Mammary epithelial cell (primary cell): Measurements from ENCODE around the gene CYP27A1.

Experiments
- EZH2 ChIP-seq: IDR thresholded peaks from 2 replicates; pipeline ENCODE4 v1.6.1; 2012; ENCODE audit warnings: low read length, inconsistent platforms, borderline replicate concordance
- TF ChIP-seq, protein P1 (sequence below), 2 donors: IDR thresholded peaks in 1 of 2; conservative IDR thresholded peaks in 1 of 2; 2 replicates each; pipeline ENCODE4 v1.5.1; 2011 to 2012; ENCODE audit warnings: inconsistent platforms in 2 of 2, low read length in 2 of 2, mild to moderate bottlenecking in 2 of 2, control low read depth in 1 of 2, low read depth in 1 of 2; ENCODE audit not compliant: insufficient read depth in 1 of 2; ENCODE audit errors: extremely low read depth in 1 of 2

DNA sequence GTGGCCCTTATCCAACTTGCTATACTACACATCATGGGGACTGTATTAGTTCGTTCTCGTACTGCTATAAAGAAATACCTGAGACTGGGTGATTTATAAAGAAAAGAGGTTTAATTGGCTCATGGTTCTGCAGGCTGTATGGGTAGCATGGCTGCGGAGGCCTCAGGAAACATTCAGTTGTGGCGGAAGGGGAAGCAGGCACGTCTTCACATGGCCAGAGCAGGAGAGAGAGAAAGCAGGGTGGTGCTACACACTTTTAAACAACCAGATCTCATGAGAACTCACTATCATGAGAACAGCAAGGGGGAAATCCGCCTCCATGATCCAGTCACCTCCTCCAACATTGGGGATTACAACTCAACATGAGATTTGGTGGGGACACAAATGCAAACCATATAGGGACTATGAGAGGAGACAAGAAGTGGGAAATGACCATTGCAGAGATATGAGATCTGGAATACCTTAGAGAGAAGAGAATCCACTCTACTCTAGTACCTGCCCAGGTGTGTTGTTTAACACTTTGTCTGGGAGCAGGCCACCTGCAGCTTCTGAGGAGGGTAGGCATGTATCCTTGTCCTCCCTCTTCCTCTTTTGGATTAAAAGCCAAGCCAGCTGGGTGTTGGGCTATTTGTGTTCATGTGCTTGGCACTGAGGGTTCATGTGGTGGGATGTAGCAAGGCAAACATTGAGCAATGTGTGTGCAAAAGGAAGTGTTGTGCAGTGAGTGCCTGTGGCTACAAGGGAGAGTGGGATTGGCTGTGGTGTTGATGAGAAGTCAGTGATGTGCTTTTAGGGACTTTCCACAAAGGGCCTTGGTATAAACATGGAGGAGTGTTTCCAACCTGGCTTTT lies 48.6 kb upstream of the CYP27A1 start:
- TF ChIP-seq, protein P1, sequence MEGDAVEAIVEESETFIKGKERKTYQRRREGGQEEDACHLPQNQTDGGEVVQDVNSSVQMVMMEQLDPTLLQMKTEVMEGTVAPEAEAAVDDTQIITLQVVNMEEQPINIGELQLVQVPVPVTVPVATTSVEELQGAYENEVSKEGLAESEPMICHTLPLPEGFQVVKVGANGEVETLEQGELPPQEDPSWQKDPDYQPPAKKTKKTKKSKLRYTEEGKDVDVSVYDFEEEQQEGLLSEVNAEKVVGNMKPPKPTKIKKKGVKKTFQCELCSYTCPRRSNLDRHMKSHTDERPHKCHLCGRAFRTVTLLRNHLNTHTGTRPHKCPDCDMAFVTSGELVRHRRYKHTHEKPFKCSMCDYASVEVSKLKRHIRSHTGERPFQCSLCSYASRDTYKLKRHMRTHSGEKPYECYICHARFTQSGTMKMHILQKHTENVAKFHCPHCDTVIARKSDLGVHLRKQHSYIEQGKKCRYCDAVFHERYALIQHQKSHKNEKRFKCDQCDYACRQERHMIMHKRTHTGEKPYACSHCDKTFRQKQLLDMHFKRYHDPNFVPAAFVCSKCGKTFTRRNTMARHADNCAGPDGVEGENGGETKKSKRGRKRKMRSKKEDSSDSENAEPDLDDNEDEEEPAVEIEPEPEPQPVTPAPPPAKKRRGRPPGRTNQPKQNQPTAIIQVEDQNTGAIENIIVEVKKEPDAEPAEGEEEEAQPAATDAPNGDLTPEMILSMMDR (conservative IDR thresholded peaks at IDR 0.05 in 1 of 2, IDR thresholded peaks at IDR 0.05 in 1 of 2; ENCODE audit: extremely low read depth in 1 of 2, insufficient read depth in 1 of 2, low read depth in 1 of 2, low read length in 2 of 2) = no peak
- no peak for TF ChIP-seq EZH2
